PC-3 (cell line): ENCODE data around the gene RND3.

Source experiments
- CTCF ChIP-seq: fragments of 300-600 bp; sonication (generic); conservative IDR thresholded peaks from 2 replicates; pipeline ENCODE4 v1.5.1; 2017; ENCODE audit warnings: antibody characterized with exemption, low read depth, mild to moderate bottlenecking, low read length
- EZH2 ChIP-seq: fragments of 300-600 bp; sonication (generic); IDR thresholded peaks from one replicate; pipeline ENCODE4 v1.6.1; 2017; ENCODE audit warnings: antibody characterized with exemption, mild to moderate bottlenecking, low read length; ENCODE audit not compliant: unreplicated experiment
- EZH2phosphoT487 ChIP-seq: fragments of 300-600 bp; sonication (generic); IDR thresholded peaks from 2 replicates; pipeline ENCODE4 v1.6.1; 2018; ENCODE audit warnings: mild to moderate bottlenecking, antibody characterized with exemption, low read length, borderline replicate concordance

GRCh38 chr2:150522269-150522668 is 34.8 kb upstream of the RND3 start:
- no peak for TF ChIP-seq CTCF
- TF ChIP-seq EZH2, result no peak
- no peak for TF ChIP-seq EZH2phosphoT487
